H1 (cell line): Measurements from ENCODE around the gene COQ10B. TPM values are rescaled to one million over a fixed set of nuclear protein-coding genes. Genes with fewer than 3 reads are reported as not detected.

ENCODE experiments used
- CTCF ChIA-PET: fragments of 300-600 bp; sonication (Branson Sonifier 250); formaldehyde crosslinking; loops from one replicate; lab custom pipeline; 2021; ENCODE audit not compliant: partially characterized antibody; lab: Charles Lee
- POLR2A ChIA-PET: fragments of 300-600 bp; sonication (Branson Sonifier 250); formaldehyde crosslinking; loops from one replicate; lab custom pipeline; 2021; ENCODE audit warnings: inconsistent platforms; ENCODE audit not compliant: partially characterized antibody; lab: Charles Lee
- DNase-seq, 2 experiments: peaks; one replicate each; pipeline versions ENCODE4 v3.0.0 to v3.0.0-alpha.2; 2010 to 2022; ENCODE audit warnings: low spot score in 2 of 2, low read depth in 1 of 2, mixed read lengths in 1 of 2
- FAIRE-seq: peaks from 2 replicates; lab custom pipeline; 2011; peaks lifted over from hg19 to GRCh38; lab: Jason Lieb, UNC
- H2AFZ ChIP-seq: 2 replicates; pipeline ENCODE4 v1.8.1; 2012; ENCODE audit warnings: low read length, inconsistent platforms
- H2AK5ac ChIP-seq: 2 replicates; pipeline ENCODE4 v1.6.1; 2013; ENCODE audit warnings: low read depth, low read length
- H2BK120ac ChIP-seq: replicated peaks from 2 replicates; pipeline ENCODE3; 2013; ENCODE audit warnings: low read depth, low read length, inconsistent platforms
- H2BK12ac ChIP-seq: 2 replicates; pipeline ENCODE4 v1.6.1; 2013; ENCODE audit warnings: low read depth, low read length
- H2BK15ac ChIP-seq: 2 replicates; pipeline ENCODE4 v1.6.1; 2013; ENCODE audit warnings: low read length
- H2BK20ac ChIP-seq: 2 replicates; pipeline ENCODE4 v1.6.1; 2013; ENCODE audit warnings: low read length
- H2BK5ac ChIP-seq: 2 replicates; pipeline ENCODE4 v1.6.1; 2013; ENCODE audit warnings: low read depth, low read length
- H3K14ac ChIP-seq: 2 replicates; pipeline ENCODE4 v1.6.1; 2013; ENCODE audit warnings: inconsistent platforms; ENCODE audit not compliant: insufficient read length
- H3K18ac ChIP-seq: 2 replicates; pipeline ENCODE4 v1.6.1; 2013; ENCODE audit warnings: low read length; ENCODE audit errors: extremely low read depth
- H3K23ac ChIP-seq: 2 replicates; pipeline ENCODE4 v1.6.1; 2013; ENCODE audit warnings: inconsistent platforms; ENCODE audit not compliant: insufficient read length
- H3K23me2 ChIP-seq: 2 replicates; pipeline ENCODE4 v1.6.1; 2013; ENCODE audit warnings: low read depth, low read length
- H3K27ac ChIP-seq: 2 replicates; pipeline ENCODE4 v1.6.1; 2011; ENCODE audit warnings: low read depth, low read length, inconsistent platforms
- H3K27me3 ChIP-seq, 4 experiments: replicated peaks in 1 of 4; 1 replicate in 1 of 4; 2 replicates in 3 of 4; pipeline versions ENCODE4 v1.6.1 to v1.8.1; 2011 to 2013; ENCODE audit warnings: low read length in 3 of 4, mild to moderate bottlenecking in 3 of 4, inconsistent platforms in 2 of 4, mixed read lengths in 2 of 4, moderate library complexity in 1 of 4; ENCODE audit not compliant: control insufficient read depth in 3 of 4, insufficient read depth in 3 of 4; ENCODE audit errors: extremely low read depth in 1 of 4
- H3K36me3 ChIP-seq, 4 experiments: 2 replicates each; pipeline versions ENCODE4 v1.6.1 to v1.8.1; 2011 to 2013; ENCODE audit warnings: mild to moderate bottlenecking in 4 of 4, low read length in 3 of 4, moderate library complexity in 2 of 4, control low read depth in 1 of 4, inconsistent platforms in 1 of 4; ENCODE audit not compliant: insufficient read depth in 4 of 4, control insufficient read depth in 2 of 4
- H3K4ac ChIP-seq: replicated peaks from 2 replicates; pipeline ENCODE3; 2013; ENCODE audit warnings: low read length, low read depth, mixed read lengths, inconsistent platforms; ENCODE audit not compliant: insufficient read length
- H3K4me1 ChIP-seq, 4 experiments: replicated peaks in 1 of 4; 1 replicate in 1 of 4; 2 replicates in 3 of 4; pipeline versions ENCODE4 v1.6.1 to v1.8.1; 2011 to 2013; ENCODE audit warnings: low read length in 3 of 4, inconsistent platforms in 2 of 4, mixed read lengths in 1 of 4; ENCODE audit not compliant: insufficient read depth in 4 of 4, control insufficient read depth in 3 of 4
- H3K4me2 ChIP-seq, 2 experiments: 2 replicates each; pipeline versions ENCODE4 v1.6.1 to v1.8.1; 2011 to 2013; ENCODE audit warnings: low read depth in 2 of 2, low read length in 2 of 2, control low read depth in 1 of 2, inconsistent platforms in 1 of 2, mild to moderate bottlenecking in 1 of 2; ENCODE audit not compliant: insufficient read depth in 1 of 2
- H3K4me3 ChIP-seq, 4 experiments: fragments of 200-600, 300-600 bp in 1 of 4; sonication (generic), shearing (Covaris generic), sonication (Bioruptor Twin) in 1 of 4; 2 replicates each; pipeline versions ENCODE4 v1.5.1 to v1.8.1; 2011 to 2016; ENCODE audit warnings: low read length in 4 of 4, low read depth in 3 of 4, control low read depth in 2 of 4, inconsistent platforms in 2 of 4, mild to moderate bottlenecking in 2 of 4, mixed read lengths in 1 of 4, moderate library complexity in 1 of 4; ENCODE audit not compliant: insufficient read depth in 2 of 4; ENCODE audit errors: extremely low read depth in 1 of 4
- H3K56ac ChIP-seq: replicated peaks from 2 replicates; pipeline ENCODE3; 2013; ENCODE audit warnings: low read depth, mild to moderate bottlenecking, mixed read lengths, low read length, inconsistent platforms; ENCODE audit not compliant: insufficient read length
- H3K79me1 ChIP-seq: 2 replicates; pipeline ENCODE4 v1.6.1; 2013; ENCODE audit warnings: low read depth, low read length, control low read depth
- H3K79me2 ChIP-seq, 2 experiments: 2 replicates each; pipeline versions ENCODE4 v1.6.1 to v1.8.1; 2012 to 2013; ENCODE audit warnings: low read length in 2 of 2, mild to moderate bottlenecking in 2 of 2, inconsistent platforms in 1 of 2; ENCODE audit not compliant: insufficient read depth in 2 of 2, control insufficient read depth in 1 of 2
- H3K9ac ChIP-seq, 4 experiments: replicated peaks in 1 of 4; 1 replicate in 1 of 4; 2 replicates in 3 of 4; pipeline versions ENCODE4 v1.6.1 to v1.8.1; 2011 to 2013; ENCODE audit warnings: low read depth in 3 of 4, low read length in 3 of 4, control low read depth in 2 of 4, mild to moderate bottlenecking in 2 of 4, moderate library complexity in 2 of 4, inconsistent platforms in 1 of 4; ENCODE audit errors: extremely low read depth in 1 of 4
- H3K9me3 ChIP-seq, 2 experiments: 2 replicates each; pipeline versions ENCODE4 v1.6.1 to v1.8.1; 2012 to 2013; ENCODE audit warnings: mild to moderate bottlenecking in 2 of 2, moderate library complexity in 2 of 2, control low read depth in 1 of 2, inconsistent platforms in 1 of 2, low read depth in 1 of 2, low read length in 1 of 2, mixed read lengths in 1 of 2; ENCODE audit not compliant: insufficient read depth in 2 of 2
- H4K20me1 ChIP-seq, 2 experiments: replicated peaks in 1 of 2; 2 replicates each; pipeline versions ENCODE3 to v1.8.1; 2011 to 2013; ENCODE audit warnings: inconsistent platforms in 2 of 2, low read length in 2 of 2, mild to moderate bottlenecking in 1 of 2; ENCODE audit not compliant: insufficient read depth in 2 of 2, control insufficient read depth in 1 of 2
- H4K5ac ChIP-seq: 2 replicates; pipeline ENCODE4 v1.6.1; 2013; ENCODE audit warnings: low read length, low read depth, mixed read lengths, inconsistent platforms; ENCODE audit not compliant: insufficient read length
- H4K8ac ChIP-seq: 2 replicates; pipeline ENCODE4 v1.8.0; 2013; ENCODE audit warnings: mild to moderate bottlenecking, moderate library complexity, low read length, inconsistent platforms; ENCODE audit not compliant: insufficient read depth; ENCODE audit errors: extremely low read depth
- H4K91ac ChIP-seq: replicated peaks from 2 replicates; pipeline ENCODE3; 2013; ENCODE audit warnings: low read length, mixed read lengths, inconsistent platforms; ENCODE audit not compliant: insufficient read length
- CEBPB ChIP-seq: IDR thresholded peaks from 2 replicates; pipeline ENCODE4 v1.6.1; 2012; ENCODE audit warnings: low read depth, low read length
- CHD1 ChIP-seq: IDR thresholded peaks from 2 replicates; pipeline ENCODE4 v1.6.1; 2012; ENCODE audit warnings: low read depth, low read length, improper control_type of control experiment
- EGR1 ChIP-seq: IDR thresholded peaks from 2 replicates; pipeline ENCODE4 v1.6.1; 2011; ENCODE audit warnings: low read depth, low read length, borderline replicate concordance
- GABPA ChIP-seq: IDR thresholded peaks from 2 replicates; pipeline ENCODE4 v1.6.1; 2011; ENCODE audit warnings: mild to moderate bottlenecking, low read length, moderate library complexity, borderline replicate concordance; ENCODE audit not compliant: insufficient read depth
- NANOG ChIP-seq: IDR thresholded peaks from 2 replicates; pipeline ENCODE4 v1.6.1; 2011; ENCODE audit warnings: low read length, low read depth, mild to moderate bottlenecking, inconsistent platforms; ENCODE audit not compliant: insufficient read depth, poor library complexity, severe bottlenecking
- PHF8 ChIP-seq: fragments of 200-600 bp; sonication (generic); conservative IDR thresholded peaks from 2 replicates; pipeline ENCODE4 v1.7.1; 2012; ENCODE audit warnings: low read depth, mild to moderate bottlenecking, inconsistent platforms, low read length, moderate library complexity
- POLR2AphosphoS5 ChIP-seq: IDR thresholded peaks from 2 replicates; pipeline ENCODE4 v1.6.1; 2011; ENCODE audit warnings: low read depth, low read length
- RNF2 ChIP-seq: fragments of 200-900, 300-1000 bp; sonication (generic); IDR thresholded peaks from 2 replicates; pipeline ENCODE4 v1.7.1; 2016; ENCODE audit warnings: borderline replicate concordance, low read depth, mild to moderate bottlenecking, antibody characterized with exemption, low read length; ENCODE audit not compliant: poor library complexity, severe bottlenecking; ENCODE audit errors: missing control alignments
- SAP30 ChIP-seq: fragments of 300-600 bp; sonication (generic); IDR thresholded peaks from 2 replicates; pipeline ENCODE4 v1.7.1; 2012; ENCODE audit warnings: low read length, moderate library complexity, mild to moderate bottlenecking, inconsistent platforms; ENCODE audit not compliant: insufficient read depth, insufficient replicate concordance
- SIX5 ChIP-seq: IDR thresholded peaks from 2 replicates; pipeline ENCODE4 v1.6.1; 2011; ENCODE audit warnings: mild to moderate bottlenecking, low read depth, low read length
- ZNF274 ChIP-seq: IDR thresholded peaks from 2 replicates; pipeline ENCODE4 v1.7.0; 2012; ENCODE audit warnings: low read length, borderline replicate concordance; ENCODE audit errors: extremely low read depth
- WGBS, 2 experiments: shearing (Covaris generic) in 1 of 2; methylation state at CpG; one replicate each; pipeline versions ENCODE4 v1.1.6 to v1.1.7; 2013 to 2015; ENCODE audit warnings: low lambda C conversion rate in 2 of 2, mixed read lengths in 2 of 2, inconsistent platforms in 1 of 2, low coverage in 1 of 2, missing lambda C conversion rate in 1 of 2; ENCODE audit not compliant: insufficient replicate concordance in 2 of 2, insufficient coverage in 1 of 2, insufficient read length in 1 of 2; ENCODE audit errors: extremely low coverage in 1 of 2, missing lambda C conversion rate in 1 of 2; 5-methylcytosine and 5-hydroxymethylcytosine counted together
- polyA plus RNA-seq, 7 experiments: library from polyadenylated mRNA; depleted of rRNA in 3 of 7; stranded (reverse) in 5 of 7; unstranded in 2 of 7; fragments of >200 nt in 5 of 7; fragments of 200-250 nt in 2 of 7; gene quantifications; 1 replicate in 5 of 7; 2 replicates in 1 of 7; 4 replicates in 1 of 7; pipeline versions ENCODE4 v1.2.1 to v1.2.3, GENCODE V29; 2011 to 2013; ENCODE audit warnings: missing spikeins in 2 of 7, mixed read lengths in 2 of 7
- total RNA-seq: library from RNA; stranded (reverse); fragmentation: NEBNext Ultra II Directional; extraction: Animal tissue kit (Norgen Biotek cat#: 25700); gene quantifications from 2 replicates; pipeline ENCODE4 v1.2.1, GENCODE V29; 2021
- TF ChIP-seq, protein P1 (sequence below): IDR thresholded peaks from 2 replicates; pipeline ENCODE4 v1.6.1; 2012; ENCODE audit warnings: inconsistent platforms

Gene COQ10B
- total and polyA plus RNA-seq, 2 of the 8 experiments (the other 6 are each of a cell fraction or from before 2014, with no cell fraction given): 1.9 to 17.3 TPM

DNA sequence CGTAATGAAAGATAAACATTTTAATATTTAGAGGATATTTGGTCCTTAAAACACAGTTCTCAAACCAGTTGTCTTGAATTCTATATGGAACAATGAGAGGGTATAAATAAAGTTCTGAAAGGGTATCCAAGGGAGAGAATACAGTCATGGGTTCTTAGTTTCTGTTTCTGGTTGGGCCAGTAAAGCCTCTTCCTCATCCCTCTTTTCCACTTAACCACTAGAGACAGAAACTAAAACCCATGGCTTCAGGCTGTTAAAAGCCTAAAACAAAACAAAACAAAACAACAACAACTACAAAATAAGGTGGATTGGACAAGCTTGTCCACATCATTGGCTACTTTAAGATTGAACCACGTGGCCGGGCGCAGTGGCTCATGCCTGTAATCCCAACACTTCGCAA lies 18.8 kb downstream of the COQ10B start:
- Histone ChIP-seq H2BK5ac (no peak overlapping the region), H4K91ac (no peak overlapping the region), H3K23ac (no peak overlapping the region), H3K4ac (no peak overlapping the region), H3K9me3 (no peaks in the 10 kb centered on the region), H2BK15ac (no peak overlapping the region)
- TF ChIP-seq ZNF274 (no peak), SAP30 (no peak), SIX5 (no peak), CEBPB (no peak), RNF2 (no peak), PHF8 (no peak), NANOG (no peak), CHD1 (no peak), EGR1 (no peak), GABPA (no peak), POLR2AphosphoS5 (no peak)
- TF ChIP-seq, protein P1, sequence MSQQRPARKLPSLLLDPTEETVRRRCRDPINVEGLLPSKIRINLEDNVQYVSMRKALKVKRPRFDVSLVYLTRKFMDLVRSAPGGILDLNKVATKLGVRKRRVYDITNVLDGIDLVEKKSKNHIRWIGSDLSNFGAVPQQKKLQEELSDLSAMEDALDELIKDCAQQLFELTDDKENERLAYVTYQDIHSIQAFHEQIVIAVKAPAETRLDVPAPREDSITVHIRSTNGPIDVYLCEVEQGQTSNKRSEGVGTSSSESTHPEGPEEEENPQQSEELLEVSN: no peak
- TF ChIP-seq, all 59 proteins: peak for 0
- DNase-seq (no peak), FAIRE-seq (no peak)
- H3K56ac ChIP-seq: no peak overlapping the region
- H3K9ac ChIP-seq: no peak overlapping the region
- CTCF ChIA-PET: no interaction called here
- H3K14ac ChIP-seq: no peak overlapping the region
- H4K5ac ChIP-seq: no peak overlapping the region
- no peaks in the 10 kb centered on the region for H3K79me2 ChIP-seq
- H3K27me3 ChIP-seq: no peaks in the 10 kb centered on the region
- H3K79me1 ChIP-seq: no peaks in the 10 kb centered on the region
- no peak overlapping the region for H3K18ac ChIP-seq
- POLR2A ChIA-PET: interaction anchor here (1.6 to 2.0 kb wide), 2 partner anchors 7 to 13 kb away, joined by 3 to 5 read pairs; no protein-coding TSS in a partner anchor
- peaks cover 0 to 42% (median 9%) of the 10 kb centered on the region in 4 experiments; a peak in 5 of 8 replicates for H3K36me3 ChIP-seq
- H2BK120ac ChIP-seq: no peak overlapping the region
- H3K4me1 ChIP-seq: no peaks in the 10 kb centered on the region
- no peak overlapping the region for H2AFZ ChIP-seq
- no peaks in the 10 kb centered on the region for H3K23me2 ChIP-seq
- no peak overlapping the region for H2BK20ac ChIP-seq
- no peak overlapping the region for H3K4me2 ChIP-seq
- no peak overlapping the region for H2AK5ac ChIP-seq
- no peak overlapping the region for H2BK12ac ChIP-seq
- 98% methylated on average over 5 of the region's 5 CpGs; no CpG with 5 or more reads in 1 of the 2 experiments for WGBS, 2 experiments
- H4K8ac ChIP-seq: no peak overlapping the region
- no peaks in the 10 kb centered on the region for H4K20me1 ChIP-seq
- H3K4me3 ChIP-seq: no peak overlapping the region
- no peak overlapping the region for H3K27ac ChIP-seq
